GM20000 (cell line): Measurements from ENCODE around the gene DIDO1.

Experiments
- DNase-seq: peaks from one replicate; pipeline ENCODE4 v3.0.0; 2012; ENCODE audit warnings: low spot score
- TF ChIP-seq, protein P1 (sequence below): IDR thresholded peaks from 2 replicates; pipeline ENCODE4 v1.5.1; 2012; ENCODE audit warnings: mild to moderate bottlenecking, control low read depth; ENCODE audit errors: extremely low read depth, missing control alignments

Gene DIDO1

DNA sequence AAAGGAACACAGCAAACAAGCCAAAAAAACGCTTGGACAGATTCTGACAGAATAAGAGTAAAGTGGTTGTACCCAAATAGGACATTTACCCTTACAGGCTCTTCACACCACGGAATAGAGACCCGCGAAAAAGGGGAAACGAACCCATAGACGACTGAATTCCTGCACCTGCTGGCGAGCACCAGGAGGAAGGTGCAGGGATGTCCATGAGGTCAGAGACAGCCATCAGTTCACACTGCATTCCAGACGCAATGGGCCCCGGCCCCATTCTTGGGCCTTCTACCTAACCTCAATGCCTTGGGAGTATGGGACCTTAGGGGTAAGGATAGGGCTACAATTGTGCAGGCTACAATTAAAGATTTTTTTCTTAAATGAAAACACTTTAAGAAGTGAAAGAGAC is 5.2 kb upstream of the DIDO1 start:
- TF ChIP-seq, protein P1, sequence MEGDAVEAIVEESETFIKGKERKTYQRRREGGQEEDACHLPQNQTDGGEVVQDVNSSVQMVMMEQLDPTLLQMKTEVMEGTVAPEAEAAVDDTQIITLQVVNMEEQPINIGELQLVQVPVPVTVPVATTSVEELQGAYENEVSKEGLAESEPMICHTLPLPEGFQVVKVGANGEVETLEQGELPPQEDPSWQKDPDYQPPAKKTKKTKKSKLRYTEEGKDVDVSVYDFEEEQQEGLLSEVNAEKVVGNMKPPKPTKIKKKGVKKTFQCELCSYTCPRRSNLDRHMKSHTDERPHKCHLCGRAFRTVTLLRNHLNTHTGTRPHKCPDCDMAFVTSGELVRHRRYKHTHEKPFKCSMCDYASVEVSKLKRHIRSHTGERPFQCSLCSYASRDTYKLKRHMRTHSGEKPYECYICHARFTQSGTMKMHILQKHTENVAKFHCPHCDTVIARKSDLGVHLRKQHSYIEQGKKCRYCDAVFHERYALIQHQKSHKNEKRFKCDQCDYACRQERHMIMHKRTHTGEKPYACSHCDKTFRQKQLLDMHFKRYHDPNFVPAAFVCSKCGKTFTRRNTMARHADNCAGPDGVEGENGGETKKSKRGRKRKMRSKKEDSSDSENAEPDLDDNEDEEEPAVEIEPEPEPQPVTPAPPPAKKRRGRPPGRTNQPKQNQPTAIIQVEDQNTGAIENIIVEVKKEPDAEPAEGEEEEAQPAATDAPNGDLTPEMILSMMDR = no peak
- no peak for DNase-seq

DNA sequence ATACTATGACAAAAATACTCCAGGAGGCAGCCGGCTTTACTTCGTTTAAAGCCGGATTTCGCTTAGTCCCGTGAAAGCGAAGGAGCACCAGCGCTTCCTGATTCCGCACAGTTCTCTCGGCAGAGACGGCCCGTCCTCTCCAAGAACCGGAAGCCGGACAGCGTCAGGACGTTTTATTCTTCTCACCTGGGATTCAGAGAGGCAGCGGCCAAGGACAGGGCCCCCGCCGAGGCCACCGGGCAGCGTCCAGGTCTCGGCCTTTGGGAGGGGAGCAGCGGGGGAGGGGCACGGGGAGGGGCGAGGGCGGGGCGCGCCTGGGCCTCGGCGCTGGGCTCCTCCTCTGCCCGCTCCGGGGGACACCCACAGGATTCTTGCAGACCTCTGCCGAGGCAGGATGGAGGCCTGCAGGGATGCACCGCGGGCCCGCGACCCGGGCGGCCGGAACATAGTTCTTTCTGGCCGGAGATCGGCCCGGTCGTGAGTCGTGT is 2.8 kb upstream of the DIDO1 start:
- DNase-seq = peak; percentile 85

DNA sequence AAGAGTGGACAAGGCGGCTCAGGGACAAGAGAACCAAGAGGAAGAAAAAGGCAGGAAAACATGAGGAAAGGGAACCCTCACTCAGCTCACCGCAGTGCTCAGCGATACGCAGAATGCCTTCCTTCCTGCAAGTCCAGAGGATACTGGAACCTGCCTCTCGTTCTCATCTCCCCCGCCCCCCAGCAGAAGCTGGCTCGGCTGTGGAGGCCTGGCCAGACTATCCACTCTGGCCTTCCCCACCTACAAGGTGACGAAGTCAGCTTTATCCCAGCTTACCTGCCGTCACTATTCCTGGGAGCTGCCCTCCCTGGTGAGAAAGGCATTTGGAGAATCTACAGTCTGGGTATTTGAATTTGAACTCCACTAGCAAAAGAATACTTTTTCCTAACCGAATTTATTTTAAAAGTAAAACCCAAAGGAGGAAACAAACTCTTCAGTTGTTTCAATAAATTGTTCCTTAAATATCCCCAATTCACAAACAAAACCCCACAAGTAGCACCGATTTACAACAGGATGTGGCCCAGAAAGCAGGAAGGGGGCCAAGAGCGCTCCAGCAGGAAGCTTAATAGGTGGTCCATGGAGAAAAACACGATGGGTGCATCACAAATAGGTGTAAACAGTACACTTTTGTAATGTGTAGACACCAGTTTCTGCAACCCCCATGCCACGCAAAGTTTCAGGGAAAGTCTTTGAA is 2.1 kb upstream of the DIDO1 start:
- TF ChIP-seq, protein P1 = no peak
- DNase-seq = no peak

More for the DNA sequence above, 2.8 kb upstream of the DIDO1 start:
- TF ChIP-seq, protein P1 = no peak

- TF ChIP-seq, protein P1 = no peak
- no peak for DNase-seq
Observed at GRCh38 chr20:62927128-62927705, 912 bp upstream of the DIDO1 start.

- peak; percentile 60 for DNase-seq
- TF ChIP-seq, protein P1 = no peak
Observed at GRCh38 chr20:62925420-62926228, 681 bp downstream of the DIDO1 start.

GRCh38 chr20:62925076-62925419 is 1.3 kb downstream of the DIDO1 start:
- DNase-seq = no peak
- TF ChIP-seq, protein P1 = no peak
